GM18526 (cell line): ENCODE results near the gene CIDEA.

Experiments
- POLR2A ChIP-seq: IDR thresholded peaks from 3 replicates; pipeline ENCODE4 v1.6.1; 2011; ENCODE audit not compliant: insufficient read length; ENCODE audit errors: extremely low read depth

The CIDEA gene

DNA sequence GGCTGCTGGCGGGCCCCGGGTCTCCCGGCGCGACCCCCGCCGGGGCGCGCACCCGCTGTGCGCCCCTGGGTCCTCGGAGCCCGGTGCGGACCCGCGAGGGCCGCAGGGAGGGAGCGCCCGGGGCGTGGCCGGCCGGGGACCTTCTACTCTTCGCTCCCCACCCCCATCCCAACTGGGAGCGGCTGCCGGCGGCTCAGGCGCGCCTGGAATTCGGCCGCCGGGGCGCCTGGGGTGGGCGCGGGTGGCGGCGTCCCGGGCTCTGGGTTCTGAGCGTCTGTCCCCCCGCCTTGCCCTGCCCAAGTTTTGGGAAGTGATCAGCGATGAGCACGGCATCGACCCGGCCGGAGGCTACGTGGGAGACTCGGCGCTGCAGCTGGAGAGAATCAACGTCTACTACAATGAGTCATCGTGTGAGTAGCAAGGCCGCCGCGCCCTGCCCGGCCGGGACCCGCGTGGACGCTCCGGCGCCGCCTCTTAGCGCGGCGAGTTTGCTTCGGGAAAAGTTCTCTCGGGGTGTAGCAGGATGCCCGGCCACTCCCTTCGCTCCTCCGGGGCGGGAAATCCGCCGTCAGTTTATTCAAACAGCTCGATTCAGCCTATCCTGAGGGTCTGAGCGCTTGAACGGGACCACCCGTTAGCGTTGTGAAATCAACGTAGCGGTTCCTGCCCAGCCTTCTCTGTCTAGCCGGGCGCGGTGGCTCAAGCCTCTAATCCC, 54.4 kb downstream of the CIDEA start:
- TF ChIP-seq POLR2A = no peak

GRCh38 chr18:12309683-12310198, 55.6 kb downstream of the CIDEA start:
- TF ChIP-seq POLR2A = no peak

DNA sequence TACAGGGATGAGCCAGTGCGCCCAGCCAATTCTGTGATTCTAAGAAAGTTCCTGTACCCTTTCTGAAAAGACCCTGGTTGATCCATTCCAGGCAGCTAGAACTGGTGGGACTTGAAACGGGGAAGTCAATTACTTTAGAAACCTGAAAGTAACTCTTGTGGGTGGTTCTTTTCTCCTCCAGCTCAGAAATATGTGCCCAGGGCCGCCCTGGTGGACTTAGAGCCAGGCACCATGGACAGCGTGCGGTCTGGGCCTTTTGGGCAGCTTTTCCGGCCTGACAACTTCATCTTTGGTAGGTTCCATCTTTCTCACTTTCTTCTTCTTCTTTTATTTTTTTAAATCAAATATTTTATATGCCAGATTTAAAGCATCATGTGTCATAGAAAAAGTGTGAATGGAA, 56.6 kb downstream of the CIDEA start:
- TF ChIP-seq POLR2A = no peak

- TF ChIP-seq POLR2A = no peak
These were observed 58.8 kb downstream of the CIDEA start for GRCh38 chr18:12312976-12313375.

- no peak for TF ChIP-seq POLR2A
These were observed 59.5 kb downstream of the CIDEA start for GRCh38 chr18:12313530-12314245.

DNA sequence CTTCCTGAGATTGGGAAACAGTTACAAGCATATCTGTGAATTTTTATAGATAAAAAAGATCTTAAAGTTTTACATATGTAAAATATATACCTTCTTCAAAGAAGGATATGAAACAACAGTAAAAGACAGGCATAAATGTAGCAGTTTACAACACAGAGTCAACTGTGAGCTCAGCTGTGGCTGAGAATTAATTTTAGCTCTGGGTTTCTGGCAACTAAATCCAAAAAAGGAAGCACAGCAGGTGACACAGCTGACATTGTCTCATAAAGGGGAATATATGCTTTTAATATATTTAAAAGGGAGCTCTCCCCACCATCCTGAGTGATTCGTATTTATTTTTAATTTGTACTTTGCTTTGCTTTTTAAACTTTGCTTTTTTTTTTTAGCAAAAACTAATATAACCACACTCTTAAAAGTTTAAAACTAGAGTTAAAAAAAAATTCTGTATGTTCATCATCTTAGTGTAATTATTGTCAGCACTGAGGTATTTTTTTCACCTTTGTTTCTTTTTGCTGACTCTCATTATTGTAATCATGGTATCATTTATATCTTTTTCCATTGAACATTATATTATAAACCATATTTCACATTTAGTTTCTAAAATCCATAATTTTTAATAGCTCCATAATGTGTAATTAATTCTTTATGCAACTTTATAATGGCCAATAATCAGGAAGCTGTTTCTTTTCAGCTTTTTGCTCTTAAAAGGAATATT, 60.6 kb downstream of the CIDEA start:
- no peak for TF ChIP-seq POLR2A

DNA sequence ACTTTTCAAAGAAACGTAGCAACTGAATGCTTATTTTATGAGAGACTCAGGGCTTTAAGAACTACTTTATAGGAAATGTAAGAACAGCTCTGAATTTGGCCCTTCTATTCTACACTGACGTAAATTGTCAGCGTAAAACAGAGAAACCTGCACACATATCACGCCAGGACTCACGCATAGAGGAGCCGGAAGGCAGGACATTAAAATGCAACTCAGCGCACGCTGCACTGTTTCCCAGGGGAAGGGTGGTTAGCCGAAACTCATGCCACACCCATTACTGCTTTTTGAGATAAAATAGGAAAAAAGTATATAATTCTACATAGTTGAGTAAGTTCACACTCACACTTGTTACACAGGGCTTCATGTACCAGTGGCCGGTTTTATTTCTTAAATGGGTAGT, 61.3 kb downstream of the CIDEA start:
- no peak for TF ChIP-seq POLR2A

GRCh38 chr18:12315911-12316310, 61.8 kb downstream of the CIDEA start:
- TF ChIP-seq POLR2A = no peak

- TF ChIP-seq POLR2A = no peak
These were observed 63.6 kb downstream of the CIDEA start for GRCh38 chr18:12317664-12318333.

GRCh38 chr18:12318334-12318697, 64.2 kb downstream of the CIDEA start:
- TF ChIP-seq POLR2A = no peak

- TF ChIP-seq POLR2A = no peak
These were observed 64.7 kb downstream of the CIDEA start for GRCh38 chr18:12318857-12319256.

DNA sequence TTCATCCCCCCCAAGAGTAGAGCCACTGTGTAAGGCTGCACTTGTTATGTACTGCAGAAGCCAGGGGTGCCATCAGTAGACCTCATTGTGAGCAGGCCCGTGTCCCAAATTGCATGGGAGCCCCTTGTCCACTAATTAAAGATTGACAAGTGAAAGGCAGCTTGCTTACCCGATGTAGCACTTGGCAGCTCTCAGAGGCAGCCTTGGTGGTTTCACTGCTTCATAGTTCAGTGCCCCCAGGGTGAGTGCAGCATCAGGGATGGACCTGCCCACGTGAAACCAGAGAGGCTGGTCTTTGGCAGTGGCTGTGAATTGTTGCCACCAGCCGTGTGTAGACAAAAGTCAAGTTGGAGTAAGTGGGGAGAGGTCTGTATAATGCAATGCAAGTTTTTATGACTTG, 67.2 kb downstream of the CIDEA start:
- no peak for TF ChIP-seq POLR2A

DNA sequence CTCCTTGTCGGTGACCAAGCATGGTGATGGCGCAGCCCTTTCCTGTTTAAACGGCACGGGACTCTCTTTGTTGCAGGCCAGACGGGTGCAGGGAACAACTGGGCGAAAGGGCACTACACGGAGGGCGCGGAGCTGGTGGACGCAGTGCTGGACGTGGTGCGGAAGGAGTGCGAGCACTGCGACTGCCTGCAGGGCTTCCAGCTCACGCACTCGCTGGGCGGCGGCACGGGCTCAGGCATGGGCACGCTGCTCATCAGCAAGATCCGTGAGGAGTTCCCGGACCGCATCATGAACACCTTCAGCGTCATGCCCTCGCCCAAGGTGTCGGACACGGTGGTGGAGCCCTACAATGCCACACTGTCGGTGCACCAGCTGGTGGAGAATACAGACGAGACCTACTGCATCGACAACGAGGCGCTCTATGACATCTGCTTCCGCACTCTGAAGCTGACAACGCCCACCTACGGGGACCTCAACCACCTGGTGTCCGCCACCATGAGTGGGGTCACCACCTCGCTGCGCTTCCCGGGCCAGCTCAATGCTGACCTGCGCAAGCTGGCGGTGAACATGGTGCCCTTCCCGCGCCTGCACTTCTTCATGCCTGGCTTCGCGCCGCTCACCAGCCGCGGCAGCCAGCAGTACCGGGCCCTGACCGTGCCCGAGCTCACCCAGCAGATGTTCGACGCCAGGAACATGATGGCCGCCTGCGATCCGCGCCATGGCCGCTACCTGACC, 71.0 kb downstream of the CIDEA start:
- TF ChIP-seq POLR2A = no peak

GRCh38 chr18:12325726-12326245, 71.6 kb downstream of the CIDEA start:
- no peak for TF ChIP-seq POLR2A

GRCh38 chr18:12326711-12327460, 72.7 kb downstream of the CIDEA start:
- TF ChIP-seq POLR2A = no peak
